GM21717 (cell line): ENCODE measurements around the gene ABCB7.
"Not testable (repeated sequence)": the region's sequence is repeated elsewhere in the genome, so short reads cannot be mapped to it uniquely, and the experiment has no call there.

ENCODE experiments used
- ATAC-seq: cut with Tn5 transposase; IDR thresholded peaks from one replicate; pipeline ENCODE4 v1.9.1; 2021; ENCODE audit warnings: mild to moderate bottlenecking, moderate library complexity; ENCODE audit not compliant: unreplicated experiment

ABCB7 gene

GRCh38 chrX:75106772-75107171 is 49.3 kb downstream of the ABCB7 start:
- no peak for ATAC-seq

GRCh38 chrX:75096331-75096730 is 59.8 kb downstream of the ABCB7 start:
- ATAC-seq, result no peak

GRCh38 chrX:75086731-75087195 is 69.3 kb downstream of the ABCB7 start:
- ATAC-seq, result no peak

GRCh38 chrX:75084757-75085156 is 71.3 kb downstream of the ABCB7 start:
- ATAC-seq, result no peak

GRCh38 chrX:75076429-75076828 is 79.7 kb downstream of the ABCB7 start:
- no peak for ATAC-seq

- no peak for ATAC-seq
Measured at GRCh38 chrX:75074475-75074874, 81.6 kb downstream of the ABCB7 start.

- ATAC-seq, result no peak
Measured at GRCh38 chrX:75071334-75071733, 84.7 kb downstream of the ABCB7 start.

- ATAC-seq, result no peak
Measured at GRCh38 chrX:75067931-75068330, 88.2 kb downstream of the ABCB7 start.

GRCh38 chrX:75061701-75062100 is 94.4 kb downstream of the ABCB7 start:
- ATAC-seq, result no peak

- ATAC-seq, result no peak
Measured at GRCh38 chrX:75051047-75051446, 105.0 kb downstream of the ABCB7 start.

- no peak for ATAC-seq
Measured at GRCh38 chrX:75045369-75045768, 110.7 kb downstream of the ABCB7 start.

- ATAC-seq, result not testable (repeated sequence)
Measured at GRCh38 chrX:75044142-75044541, 111.9 kb downstream of the ABCB7 start.

GRCh38 chrX:75038925-75039324 is 117.2 kb downstream of the ABCB7 start:
- ATAC-seq, result no peak
